Thyroid gland (tissue), 4 donors: ENCODE measurements around the gene F2RL2.

Source experiments
- POLR2A ChIP-seq, 2 donors: fragments of 450-650 bp; IDR thresholded peaks; one replicate each; pipeline ENCODE4 v1.6.1; 2017; ENCODE audit warnings: antibody characterized with exemption in 2 of 2, mild to moderate bottlenecking in 2 of 2, moderate library complexity in 1 of 2
- TF ChIP-seq, protein P1 (sequence below), 6 experiments: fragments of 200-600 bp in 3 of 6; fragments of 450-650 bp in 3 of 6; sonication (generic) in 3 of 6; IDR thresholded peaks; one replicate each; pipeline ENCODE4 v1.5.1; 2016 to 2019; ENCODE audit warnings: antibody characterized with exemption in 6 of 6, mild to moderate bottlenecking in 2 of 6, inconsistent platforms in 1 of 6, moderate library complexity in 1 of 6

- TF ChIP-seq, protein P1, sequence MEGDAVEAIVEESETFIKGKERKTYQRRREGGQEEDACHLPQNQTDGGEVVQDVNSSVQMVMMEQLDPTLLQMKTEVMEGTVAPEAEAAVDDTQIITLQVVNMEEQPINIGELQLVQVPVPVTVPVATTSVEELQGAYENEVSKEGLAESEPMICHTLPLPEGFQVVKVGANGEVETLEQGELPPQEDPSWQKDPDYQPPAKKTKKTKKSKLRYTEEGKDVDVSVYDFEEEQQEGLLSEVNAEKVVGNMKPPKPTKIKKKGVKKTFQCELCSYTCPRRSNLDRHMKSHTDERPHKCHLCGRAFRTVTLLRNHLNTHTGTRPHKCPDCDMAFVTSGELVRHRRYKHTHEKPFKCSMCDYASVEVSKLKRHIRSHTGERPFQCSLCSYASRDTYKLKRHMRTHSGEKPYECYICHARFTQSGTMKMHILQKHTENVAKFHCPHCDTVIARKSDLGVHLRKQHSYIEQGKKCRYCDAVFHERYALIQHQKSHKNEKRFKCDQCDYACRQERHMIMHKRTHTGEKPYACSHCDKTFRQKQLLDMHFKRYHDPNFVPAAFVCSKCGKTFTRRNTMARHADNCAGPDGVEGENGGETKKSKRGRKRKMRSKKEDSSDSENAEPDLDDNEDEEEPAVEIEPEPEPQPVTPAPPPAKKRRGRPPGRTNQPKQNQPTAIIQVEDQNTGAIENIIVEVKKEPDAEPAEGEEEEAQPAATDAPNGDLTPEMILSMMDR (IDR thresholded peaks at IDR 0.05), result no peak
- no peak for TF ChIP-seq POLR2A (IDR thresholded peaks at IDR 0.05)
Measured at GRCh38 chr5:76571559-76571958, 51.6 kb downstream of the F2RL2 start.
